ENCODE measurements around the gene TGM4. TPM values are rescaled to one million over a fixed set of nuclear protein-coding genes. Genes with fewer than 3 reads are reported as not detected.

TGM4 gene
- total RNA-seq, 4 donors from 2014 or later = not detected

DNA sequence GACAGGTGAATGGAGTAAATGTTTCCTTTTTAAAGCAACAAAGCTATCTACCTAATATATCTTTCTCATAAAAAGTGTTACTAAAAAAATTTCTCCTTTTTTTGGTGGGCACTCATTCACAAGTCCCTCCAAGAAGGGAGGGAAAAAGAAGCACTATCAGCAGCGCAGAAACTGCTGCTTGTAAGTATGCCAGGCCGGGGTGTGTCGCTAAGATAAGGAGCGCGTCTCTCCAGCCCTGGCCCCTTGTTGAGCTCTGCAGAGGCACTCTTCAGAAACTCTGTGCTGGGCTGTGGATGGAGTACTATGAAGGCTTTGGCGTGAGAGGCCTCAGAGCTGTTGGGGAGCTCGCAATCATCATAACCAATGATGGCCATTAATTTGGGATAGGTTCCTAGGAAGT is 52.5 kb downstream of the TGM4 start:
- WGBS, 2 donors = 89 to 95% methylated on average over 7 of the region's 7 CpGs
- Histone ChIP-seq H3K9me3 (no peaks in the 10 kb centered on the region), H3K27me3 (no peaks in the 10 kb centered on the region), H3K36me3 (peaks cover 15 to 95% (median 23%) of the 10 kb centered on the region in 3 donors), H3K27ac (no peak overlapping the region), H3K4me1 (no peaks in the 10 kb centered on the region), H3K4me3 (no peak overlapping the region)
- DNase-seq = no peak
- TF ChIP-seq, protein P1, sequence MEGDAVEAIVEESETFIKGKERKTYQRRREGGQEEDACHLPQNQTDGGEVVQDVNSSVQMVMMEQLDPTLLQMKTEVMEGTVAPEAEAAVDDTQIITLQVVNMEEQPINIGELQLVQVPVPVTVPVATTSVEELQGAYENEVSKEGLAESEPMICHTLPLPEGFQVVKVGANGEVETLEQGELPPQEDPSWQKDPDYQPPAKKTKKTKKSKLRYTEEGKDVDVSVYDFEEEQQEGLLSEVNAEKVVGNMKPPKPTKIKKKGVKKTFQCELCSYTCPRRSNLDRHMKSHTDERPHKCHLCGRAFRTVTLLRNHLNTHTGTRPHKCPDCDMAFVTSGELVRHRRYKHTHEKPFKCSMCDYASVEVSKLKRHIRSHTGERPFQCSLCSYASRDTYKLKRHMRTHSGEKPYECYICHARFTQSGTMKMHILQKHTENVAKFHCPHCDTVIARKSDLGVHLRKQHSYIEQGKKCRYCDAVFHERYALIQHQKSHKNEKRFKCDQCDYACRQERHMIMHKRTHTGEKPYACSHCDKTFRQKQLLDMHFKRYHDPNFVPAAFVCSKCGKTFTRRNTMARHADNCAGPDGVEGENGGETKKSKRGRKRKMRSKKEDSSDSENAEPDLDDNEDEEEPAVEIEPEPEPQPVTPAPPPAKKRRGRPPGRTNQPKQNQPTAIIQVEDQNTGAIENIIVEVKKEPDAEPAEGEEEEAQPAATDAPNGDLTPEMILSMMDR (IDR thresholded peaks at IDR 0.05) = no peak
- no peak for TF ChIP-seq POLR2A (IDR thresholded peaks at IDR 0.05)
- intact Hi-C loops (cut with DNase I) = no loop called here

DNA sequence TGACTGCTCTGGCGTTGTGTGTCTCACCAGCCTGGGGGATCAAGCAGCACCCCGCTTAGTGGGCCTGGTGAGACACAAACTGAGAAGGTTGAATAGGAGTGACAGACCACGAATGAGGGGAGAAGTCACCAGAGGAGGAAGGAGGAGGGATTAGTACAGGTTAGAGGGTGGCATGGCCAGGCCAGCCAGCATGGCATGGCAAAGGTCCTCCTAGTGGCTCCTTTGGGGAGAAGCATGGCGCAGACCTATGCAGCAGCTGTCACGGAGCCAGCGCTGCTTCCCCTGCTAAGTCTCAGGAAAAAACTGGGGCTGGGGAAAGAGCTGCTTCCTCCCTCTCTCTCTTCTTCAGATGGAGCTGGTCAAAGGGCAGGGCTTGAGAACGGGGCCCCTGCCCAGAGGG is 53.0 kb downstream of the TGM4 start:
- H3K4me1 ChIP-seq = no peaks in the 10 kb centered on the region
- 92 to 100% methylated on average over 4 to 6 of the region's 7 CpGs for WGBS, 2 donors
- no peaks in the 10 kb centered on the region for H3K9me3 ChIP-seq
- H3K27me3 ChIP-seq = no peaks in the 10 kb centered on the region
- intact Hi-C loops (cut with DNase I) = no loop called here
- no peak for DNase-seq
- peaks cover 19 to 95% (median 20%) of the 10 kb centered on the region in 3 donors for H3K36me3 ChIP-seq
- TF ChIP-seq, protein P1 (IDR thresholded peaks at IDR 0.05) = no peak
- no peak for TF ChIP-seq POLR2A (IDR thresholded peaks at IDR 0.05)
- no peak overlapping the region for H3K4me3 ChIP-seq
- H3K27ac ChIP-seq = no peak overlapping the region

DNA sequence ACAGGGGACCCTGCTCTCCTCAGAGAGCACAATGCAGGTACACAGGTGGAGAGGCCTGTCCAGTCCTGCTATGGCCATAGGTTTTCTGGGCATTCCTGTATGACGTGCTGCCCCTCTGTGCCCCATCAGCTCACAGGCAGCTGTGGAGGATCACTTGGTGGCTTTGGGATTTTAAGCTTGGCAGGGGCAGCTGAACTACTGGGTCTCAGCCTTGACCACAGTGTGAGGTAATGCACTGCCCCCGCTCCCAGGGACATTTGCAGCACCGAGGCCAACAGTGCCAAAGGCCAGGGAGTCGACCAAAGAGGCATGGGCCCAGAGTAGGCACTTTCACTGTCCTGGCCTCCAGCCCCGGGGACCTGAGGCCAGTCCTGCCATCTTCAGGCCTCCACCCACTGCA is 55.4 kb downstream of the TGM4 start:
- intact Hi-C loops (cut with DNase I) = no loop called here
- Histone ChIP-seq H3K4me1 (no peaks in the 10 kb centered on the region), H3K27ac (no peak overlapping the region), H3K36me3 (peaks cover 20 to 99% (median 25%) of the 10 kb centered on the region in 3 donors), H3K4me3 (no peak overlapping the region), H3K9me3 (no peaks in the 10 kb centered on the region), H3K27me3 (no peaks in the 10 kb centered on the region)
- TF ChIP-seq, protein P1 (IDR thresholded peaks at IDR 0.05) = no peak
- TF ChIP-seq POLR2A (IDR thresholded peaks at IDR 0.05) = no peak
- DNase-seq = no peak
- 84% methylated on average over 4 of the region's 5 CpGs; no CpG with 5 or more reads in 1 of the 2 donors for WGBS, 2 donors

DNA sequence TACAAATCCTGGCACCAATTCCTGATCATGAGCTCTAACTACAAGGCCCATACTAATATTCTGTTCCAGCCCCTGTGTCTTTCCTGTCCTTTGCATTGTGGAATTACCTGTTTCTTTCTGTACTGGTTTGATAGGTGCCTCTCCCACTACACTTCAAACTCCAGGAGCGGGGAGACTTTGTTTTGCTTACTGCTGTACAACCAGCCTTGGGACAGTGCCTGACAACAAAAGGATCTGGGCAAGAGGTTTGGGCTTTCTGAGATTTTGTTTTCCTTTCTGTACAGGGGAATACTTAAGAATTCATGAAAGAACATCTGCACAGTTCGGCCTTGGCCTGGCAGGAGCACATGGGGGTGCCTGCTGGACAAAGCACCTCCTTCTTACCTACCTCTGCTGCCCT is 56.5 kb downstream of the TGM4 start:
- no peak for TF ChIP-seq POLR2A (IDR thresholded peaks at IDR 0.05)
- TF ChIP-seq, protein P1 (IDR thresholded peaks at IDR 0.05) = no peak
- no peaks in the 10 kb centered on the region for H3K27me3 ChIP-seq
- intact Hi-C loops (cut with DNase I) = no loop called here
- H3K4me3 ChIP-seq = no peak overlapping the region
- no peak for DNase-seq
- no peak overlapping the region for H3K27ac ChIP-seq
- no peaks in the 10 kb centered on the region for H3K4me1 ChIP-seq
- no peaks in the 10 kb centered on the region for H3K9me3 ChIP-seq
- H3K36me3 ChIP-seq = peaks cover 11 to 98% (median 25%) of the 10 kb centered on the region in 3 donors
- 86 to 100% methylated on average over 2 of the region's 2 CpGs for WGBS, 2 donors

DNA sequence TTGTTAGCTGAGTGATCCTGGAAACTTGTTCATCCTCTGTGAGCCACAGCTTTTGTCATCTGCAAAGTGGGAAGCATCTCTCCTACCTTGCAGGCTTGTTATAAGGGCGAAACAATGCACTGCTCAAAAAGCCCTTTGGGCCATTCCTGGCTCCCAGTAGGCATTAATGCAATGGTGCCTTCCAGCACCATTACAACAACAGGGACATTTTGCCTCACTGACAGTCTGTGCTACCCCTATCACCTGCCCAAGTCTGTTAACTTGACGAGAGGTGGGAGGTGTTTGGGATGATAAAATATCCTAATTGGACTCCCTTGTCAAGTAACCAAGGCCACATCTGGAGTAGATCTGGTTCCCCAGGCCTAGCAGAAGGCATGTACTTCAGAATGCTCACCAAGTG is 57.4 kb downstream of the TGM4 start:
- TF ChIP-seq, protein P1 (IDR thresholded peaks at IDR 0.05) = no peak
- TF ChIP-seq POLR2A (IDR thresholded peaks at IDR 0.05) = no peak
- Histone ChIP-seq H3K9me3 (no peaks in the 10 kb centered on the region), H3K4me1 (no peaks in the 10 kb centered on the region), H3K27ac (no peak overlapping the region), H3K4me3 (no peak overlapping the region), H3K36me3 (peaks cover 11 to 98% (median 25%) of the 10 kb centered on the region in 3 donors), H3K27me3 (no peaks in the 10 kb centered on the region)
- 83 to 90% methylated on average over 1 to 2 of the region's 2 CpGs for WGBS, 2 donors
- intact Hi-C loops (cut with DNase I) = no loop called here
- DNase-seq = no peak
